ENCODE data around the gene PAPOLG.

DNA sequence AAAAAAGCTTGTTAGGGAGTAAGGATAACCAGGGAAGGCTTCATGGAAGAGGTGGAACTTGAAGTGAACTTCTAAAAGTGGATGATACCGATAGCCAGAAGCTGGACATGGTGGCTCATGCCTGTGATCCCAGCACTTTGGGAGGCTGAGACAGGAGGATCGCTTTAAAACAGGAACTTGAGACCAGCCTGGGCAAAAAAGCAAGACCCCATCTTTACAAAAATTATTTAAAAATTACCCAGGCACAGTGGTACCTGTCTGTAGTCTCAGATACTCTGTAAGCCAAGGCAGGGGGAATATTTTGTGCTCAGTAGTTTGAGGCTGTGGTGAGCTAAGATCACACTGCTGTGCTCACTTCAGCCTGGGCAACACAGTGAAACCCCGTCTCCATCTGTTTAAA, 10.2 kb downstream of the PAPOLG start:
- no peak for TF ChIP-seq POLR2A (IDR thresholded peaks at IDR 0.05)
- TF ChIP-seq, protein P1, sequence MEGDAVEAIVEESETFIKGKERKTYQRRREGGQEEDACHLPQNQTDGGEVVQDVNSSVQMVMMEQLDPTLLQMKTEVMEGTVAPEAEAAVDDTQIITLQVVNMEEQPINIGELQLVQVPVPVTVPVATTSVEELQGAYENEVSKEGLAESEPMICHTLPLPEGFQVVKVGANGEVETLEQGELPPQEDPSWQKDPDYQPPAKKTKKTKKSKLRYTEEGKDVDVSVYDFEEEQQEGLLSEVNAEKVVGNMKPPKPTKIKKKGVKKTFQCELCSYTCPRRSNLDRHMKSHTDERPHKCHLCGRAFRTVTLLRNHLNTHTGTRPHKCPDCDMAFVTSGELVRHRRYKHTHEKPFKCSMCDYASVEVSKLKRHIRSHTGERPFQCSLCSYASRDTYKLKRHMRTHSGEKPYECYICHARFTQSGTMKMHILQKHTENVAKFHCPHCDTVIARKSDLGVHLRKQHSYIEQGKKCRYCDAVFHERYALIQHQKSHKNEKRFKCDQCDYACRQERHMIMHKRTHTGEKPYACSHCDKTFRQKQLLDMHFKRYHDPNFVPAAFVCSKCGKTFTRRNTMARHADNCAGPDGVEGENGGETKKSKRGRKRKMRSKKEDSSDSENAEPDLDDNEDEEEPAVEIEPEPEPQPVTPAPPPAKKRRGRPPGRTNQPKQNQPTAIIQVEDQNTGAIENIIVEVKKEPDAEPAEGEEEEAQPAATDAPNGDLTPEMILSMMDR (IDR thresholded peaks at IDR 0.05): no peak
